Left lung (tissue), 10 donors: ENCODE results near the gene MACO1. TPM values are rescaled to one million over a fixed set of nuclear protein-coding genes. Genes with fewer than 3 reads are reported as not detected.

Experiments
- ATAC-seq: fragments of 200-7000 bp; cut with Tn5 transposase; one replicate; pipeline ENCODE4 v1.9.1; 2020; ENCODE audit warnings: moderate library complexity
- DNase-seq, 4 donors: peaks; one replicate each; pipeline ENCODE4 v3.0.0-alpha.2; 2013 to 2020
- H3K27ac ChIP-seq, 2 donors: fragments of 200-600 bp; sonication (generic) in 1 of 2; one replicate each; pipeline versions ENCODE4 v1.5.0 to v1.8.0; 2020 to 2021
- H3K27me3 ChIP-seq, 2 donors: fragments of 200-600 bp; sonication (generic) in 1 of 2; one replicate each; pipeline versions ENCODE4 v1.5.0 to v1.8.0; 2020 to 2021
- H3K36me3 ChIP-seq, 2 donors: fragments of 200-600 bp; sonication (generic) in 1 of 2; one replicate each; pipeline versions ENCODE4 v1.5.0 to v1.8.0; 2020 to 2021
- H3K4me1 ChIP-seq, 2 donors: fragments of 200-600 bp; one replicate each; pipeline ENCODE4 v1.8.0; 2021
- H3K4me3 ChIP-seq, 2 donors: fragments of 200-600 bp; sonication (generic) in 1 of 2; one replicate each; pipeline versions ENCODE4 v1.5.0 to v1.8.0; 2020 to 2021; ENCODE audit warnings: mild to moderate bottlenecking in 1 of 2
- H3K9me3 ChIP-seq, 2 donors: fragments of 200-600 bp; sonication (generic) in 1 of 2; one replicate each; pipeline versions ENCODE4 v1.5.0 to v1.8.0; 2020 to 2021
- CTCF ChIP-seq, 2 donors: fragments of 200-600 bp; sonication (generic) in 1 of 2; IDR thresholded peaks; one replicate each; pipeline versions ENCODE4 v1.5.0 to v1.8.0; 2021; ENCODE audit warnings: antibody characterized with exemption in 2 of 2
- intact Hi-C, 2 donors: fragments of 100-400 bp; cut with DNase I; formaldehyde crosslinking; loops; one replicate each; pipeline versions ENCODE4 v1.11.2 to v1.14.2; 2022
- polyA plus RNA-seq, 6 donors: library from polyadenylated mRNA; unstranded; fragments of 120-200 nt; gene quantifications; one replicate each; pipeline ENCODE4 v1.2.1, GENCODE V29; 2013; ENCODE audit not compliant: insufficient read length in 6 of 6
- total RNA-seq, 2 donors: library from RNA; stranded (reverse); fragmentation: NEBNext Ultra II Directional; extraction: Animal tissue kit (Norgen Biotek cat#: 25700); gene quantifications; one replicate each; pipeline ENCODE4 v1.2.1, GENCODE V29; 2021
- donor health status: DM: no; HTN: yes; CAD: no.
- donor health status: DM: no; HTN: no; CAD: no.

Gene MACO1
- total and polyA plus RNA-seq, 8 donors, result 18.8 to 26.7 (median 25.6) TPM

- Histone ChIP-seq H3K27me3 (no peaks in the 10 kb centered on the region), H3K9me3 (no peaks in the 10 kb centered on the region), H3K36me3 (no peaks in the 10 kb centered on the region), H3K27ac (no peak overlapping the region), H3K4me1 (no peaks in the 10 kb centered on the region), H3K4me3 (no peak overlapping the region)
- ATAC-seq (no peak), DNase-seq (no peak)
- intact Hi-C loops, result no loop called here
- TF ChIP-seq CTCF (IDR thresholded peaks at IDR 0.05), result no peak
These were observed 100.4 kb downstream of the MACO1 start for GRCh38 chr1:25531082-25531461.

DNA sequence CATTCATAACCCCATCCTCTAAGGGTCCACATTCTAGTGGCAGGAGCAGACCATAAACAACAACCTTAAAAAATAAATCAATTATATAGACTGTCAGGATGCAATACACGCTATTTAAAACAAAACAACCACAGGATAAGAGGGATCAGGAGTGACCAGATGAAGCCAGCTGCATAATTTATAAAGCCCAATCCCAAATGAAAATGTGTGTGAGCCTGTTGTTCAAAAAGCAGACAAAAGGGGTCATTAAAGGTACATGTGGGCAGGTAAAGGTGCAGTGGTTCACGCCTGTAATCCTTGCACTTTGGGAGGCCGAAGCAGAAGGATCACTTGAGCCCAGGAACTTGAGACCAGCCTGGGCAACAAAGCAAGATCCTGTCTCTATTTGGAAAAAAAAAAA, 102.3 kb downstream of the MACO1 start:
- Histone ChIP-seq H3K4me3 (no peak overlapping the region), H3K27me3 (no peaks in the 10 kb centered on the region), H3K9me3 (no peaks in the 10 kb centered on the region), H3K4me1 (no peaks in the 10 kb centered on the region), H3K27ac (no peak overlapping the region), H3K36me3 (no peaks in the 10 kb centered on the region)
- ATAC-seq (no peak), DNase-seq (no peak)
- intact Hi-C loops, result no loop called here
- no peak for TF ChIP-seq CTCF (IDR thresholded peaks at IDR 0.05)

DNA sequence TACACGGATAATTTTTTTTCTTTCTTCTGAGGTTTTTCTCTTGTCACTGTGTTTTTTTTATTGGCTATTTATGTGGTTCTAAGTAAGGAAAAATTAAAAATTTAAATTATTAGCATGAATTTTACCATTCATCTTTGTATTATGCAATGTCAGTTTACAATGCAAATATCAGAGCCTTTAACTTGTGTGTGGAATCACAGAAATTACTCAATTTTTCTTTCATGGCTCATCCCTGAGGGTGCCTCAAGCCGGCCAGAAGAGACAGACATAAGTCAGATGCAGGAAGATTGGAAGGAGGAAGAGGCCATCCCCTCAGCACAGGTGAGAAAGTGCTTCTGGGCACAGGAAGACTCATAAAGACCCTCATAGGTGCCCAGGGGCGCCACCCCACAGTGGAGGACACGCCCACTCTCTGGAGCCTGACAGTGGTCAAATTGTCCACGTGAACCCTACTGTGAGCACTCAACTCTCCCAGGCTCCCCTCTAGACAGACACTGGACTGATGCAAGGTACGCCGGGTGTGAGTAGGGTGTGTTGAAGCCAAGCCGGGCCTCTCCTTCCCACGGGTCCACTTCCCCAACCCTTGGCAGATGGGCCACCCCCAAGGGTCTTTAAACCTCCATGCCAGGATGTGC, 103.2 kb downstream of the MACO1 start:
- DNase-seq, result no peak
- no peak overlapping the region for H3K27ac ChIP-seq
- no peak for TF ChIP-seq CTCF (IDR thresholded peaks at IDR 0.05)
- no peaks in the 10 kb centered on the region for H3K27me3 ChIP-seq
- ATAC-seq, result no peak
- H3K9me3 ChIP-seq, result no peaks in the 10 kb centered on the region
- no peaks in the 10 kb centered on the region for H3K4me1 ChIP-seq
- no peak overlapping the region for H3K4me3 ChIP-seq
- no peaks in the 10 kb centered on the region for H3K36me3 ChIP-seq
- intact Hi-C loops, result no loop called here

DNA sequence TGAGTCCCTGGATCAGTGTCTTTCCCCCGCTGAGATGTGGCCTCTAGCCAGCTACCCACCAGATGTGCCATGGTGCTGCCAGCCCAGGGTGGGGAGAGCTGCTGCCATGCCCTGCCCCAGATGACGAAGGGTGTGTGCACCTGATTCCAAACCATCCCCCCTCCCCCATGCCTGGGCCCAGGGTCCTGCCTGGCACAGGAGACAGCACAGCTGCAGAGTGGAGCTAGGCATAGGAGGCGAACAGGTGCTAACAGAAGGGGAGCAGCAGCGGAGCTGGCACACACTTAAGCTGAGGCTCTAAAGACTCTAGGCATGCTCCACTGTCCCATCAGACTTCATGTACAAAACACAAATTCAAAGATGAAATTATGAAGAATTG, 103.7 kb downstream of the MACO1 start:
- ATAC-seq (no peak), DNase-seq (no peak)
- H3K4me3 ChIP-seq, result no peak overlapping the region
- H3K27me3 ChIP-seq, result no peaks in the 10 kb centered on the region
- no peaks in the 10 kb centered on the region for H3K4me1 ChIP-seq
- no peak overlapping the region for H3K27ac ChIP-seq
- intact Hi-C loops, result no loop called here
- H3K9me3 ChIP-seq, result no peaks in the 10 kb centered on the region
- no peak for TF ChIP-seq CTCF (IDR thresholded peaks at IDR 0.05)
- no peaks in the 10 kb centered on the region for H3K36me3 ChIP-seq

DNA sequence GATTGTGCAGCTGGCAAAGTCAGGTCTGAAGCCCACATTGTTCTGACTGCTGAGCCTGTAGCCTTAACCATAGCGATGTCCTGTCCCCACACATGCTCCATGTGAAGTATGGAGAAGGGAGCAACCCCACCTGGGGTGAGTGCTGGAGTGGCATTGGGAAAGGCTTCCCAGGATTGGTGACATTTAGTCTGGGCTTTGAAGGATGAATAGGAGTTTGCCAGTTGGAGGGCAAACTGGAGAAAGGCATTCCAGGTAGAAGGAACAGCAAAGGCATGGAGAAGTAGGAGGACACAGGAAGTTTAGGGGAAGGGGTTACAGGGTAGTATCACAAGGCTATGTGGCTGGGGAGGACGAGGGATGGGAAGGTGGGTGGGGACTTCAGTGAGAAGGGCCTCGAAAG, 105.4 kb downstream of the MACO1 start:
- H3K36me3 ChIP-seq, result no peaks in the 10 kb centered on the region
- intact Hi-C loops, result no loop called here
- H3K9me3 ChIP-seq, result no peaks in the 10 kb centered on the region
- no peak for DNase-seq
- H3K4me3 ChIP-seq, result no peak overlapping the region
- H3K4me1 ChIP-seq, result no peaks in the 10 kb centered on the region
- H3K27ac ChIP-seq, result no peak overlapping the region
- no peak for ATAC-seq
- TF ChIP-seq CTCF (IDR thresholded peaks at IDR 0.05), result no peak
- no peaks in the 10 kb centered on the region for H3K27me3 ChIP-seq
